IMR-90 (cell line): Measurements from ENCODE around the gene NCS1. TPM values are rescaled to one million over a fixed set of nuclear protein-coding genes. Genes with fewer than 3 reads are reported as not detected.

Experiments used
- ATAC-seq: fragments of 200-7000 bp; cut with Tn5 transposase; 2 replicates; pipeline ENCODE4 v1.9.1; 2020; ENCODE audit warnings: low read depth, mild to moderate bottlenecking, moderate library complexity
- BruUV-seq: library from RNA; stranded (reverse); fragments of 400-500 nt; replicated peaks from 2 replicates; lab custom pipeline; 2021; lab: Mats Ljungman, UMichigan
- CTCF ChIA-PET: fragments of 300-600 bp; formaldehyde crosslinking; extraction: SDS; loops from one replicate; lab custom pipeline; 2021; ENCODE audit warnings: antibody characterized with exemption; lab: Yijun Ruan, JAX
- POLR2A ChIA-PET: fragments of 300-600 bp; sonication (Branson Sonifier 250); formaldehyde crosslinking; loops from one replicate; lab custom pipeline; 2022; ENCODE audit warnings: antibody characterized with exemption; ENCODE audit not compliant: unreplicated experiment; lab: Charles Lee
- DNase-seq: peaks from one replicate; pipeline ENCODE4 v3.0.0; 2013
- H2AFZ ChIP-seq: replicated peaks from 2 replicates; pipeline ENCODE3; 2013; ENCODE audit warnings: low read length, mild to moderate bottlenecking; ENCODE audit not compliant: poor library complexity
- H2AK5ac ChIP-seq: 2 replicates; pipeline ENCODE4 v1.6.1; 2013; ENCODE audit warnings: low read depth, low read length, inconsistent platforms
- H2AK9ac ChIP-seq: replicated peaks from 2 replicates; pipeline ENCODE3; 2013; ENCODE audit warnings: mild to moderate bottlenecking, low read depth, low read length, moderate library complexity; ENCODE audit not compliant: poor library complexity
- H2BK120ac ChIP-seq: 2 replicates; pipeline ENCODE4 v1.6.1; 2013; ENCODE audit warnings: low read depth, low read length, inconsistent platforms
- H2BK15ac ChIP-seq: 3 replicates; pipeline ENCODE4 v1.6.1; 2013; ENCODE audit warnings: low read depth, low read length, inconsistent platforms
- H2BK20ac ChIP-seq: 2 replicates; pipeline ENCODE4 v1.6.1; 2013; ENCODE audit warnings: low read depth, mild to moderate bottlenecking, inconsistent platforms, low read length, moderate library complexity
- H2BK5ac ChIP-seq: 2 replicates; pipeline ENCODE4 v1.6.1; 2013; ENCODE audit warnings: mild to moderate bottlenecking, low read depth, low read length, inconsistent platforms; ENCODE audit not compliant: poor library complexity, severe bottlenecking
- H3K14ac ChIP-seq: replicated peaks from 2 replicates; pipeline ENCODE4 v1.6.1; 2013; ENCODE audit warnings: low read depth, low read length, inconsistent platforms
- H3K18ac ChIP-seq: 2 replicates; pipeline ENCODE4 v1.6.1; 2013; ENCODE audit warnings: low read depth, low read length, control low read depth
- H3K23ac ChIP-seq: 2 replicates; pipeline ENCODE4 v1.6.1; 2013; ENCODE audit warnings: low read depth, low read length, inconsistent platforms
- H3K27ac ChIP-seq: 2 replicates; pipeline ENCODE4 v1.5.1; 2013; ENCODE audit warnings: mild to moderate bottlenecking, control low read depth, low read length; ENCODE audit not compliant: insufficient read depth
- H3K27me3 ChIP-seq: 2 replicates; pipeline ENCODE4 v1.6.1; 2013; ENCODE audit warnings: low read length; ENCODE audit not compliant: control insufficient read depth, insufficient read depth
- H3K36me3 ChIP-seq: 2 replicates; pipeline ENCODE4 v1.6.1; 2013; ENCODE audit warnings: low read length, mixed read lengths; ENCODE audit not compliant: control insufficient read depth, insufficient read depth
- H3K4ac ChIP-seq: 2 replicates; pipeline ENCODE4 v1.6.1; 2013; ENCODE audit warnings: low read depth, low read length, inconsistent platforms
- H3K4me1 ChIP-seq: 2 replicates; pipeline ENCODE4 v1.6.1; 2013; ENCODE audit warnings: low read length, mixed read lengths; ENCODE audit not compliant: control insufficient read depth, insufficient read depth
- H3K4me2 ChIP-seq: 2 replicates; pipeline ENCODE4 v1.6.1; 2013; ENCODE audit warnings: low read depth, mild to moderate bottlenecking, control low read depth, low read length, moderate library complexity
- H3K4me3 ChIP-seq: 2 replicates; pipeline ENCODE4 v1.5.1; 2013; ENCODE audit warnings: low read depth, mild to moderate bottlenecking, control low read depth, low read length, moderate library complexity; ENCODE audit not compliant: insufficient read depth
- H3K56ac ChIP-seq: 2 replicates; pipeline ENCODE4 v1.6.1; 2013; ENCODE audit warnings: low read length, inconsistent platforms; ENCODE audit not compliant: insufficient read depth; ENCODE audit errors: extremely low read depth
- H3K79me1 ChIP-seq, 2 experiments: 2 replicates each; pipeline ENCODE4 v1.6.1; 2013; ENCODE audit warnings: low read length in 2 of 2, inconsistent platforms in 1 of 2, low read depth in 1 of 2
- H3K9ac ChIP-seq: 2 replicates; pipeline ENCODE4 v1.6.1; 2013; ENCODE audit warnings: low read depth, low read length, control low read depth
- H3K9me1 ChIP-seq: 2 replicates; pipeline ENCODE4 v1.6.1; 2013; ENCODE audit warnings: low read length, inconsistent platforms; ENCODE audit not compliant: insufficient read depth
- H3K9me3 ChIP-seq: 2 replicates; pipeline ENCODE4 v1.6.1; 2013; ENCODE audit warnings: low read length; ENCODE audit not compliant: control insufficient read depth, insufficient read depth
- H4K20me1 ChIP-seq: 2 replicates; pipeline ENCODE4 v1.6.1; 2013; ENCODE audit warnings: low read length, inconsistent platforms; ENCODE audit not compliant: insufficient read depth
- H4K5ac ChIP-seq: 2 replicates; pipeline ENCODE4 v1.6.1; 2013; ENCODE audit warnings: mild to moderate bottlenecking, low read depth, low read length, control low read depth
- H4K8ac ChIP-seq, 2 experiments: 2 replicates each; pipeline ENCODE4 v1.6.1; 2013; ENCODE audit warnings: low read depth in 2 of 2, low read length in 2 of 2, control low read depth in 1 of 2, inconsistent platforms in 1 of 2
- H4K91ac ChIP-seq: 2 replicates; pipeline ENCODE4 v1.6.1; 2013; ENCODE audit warnings: low read depth, low read length, inconsistent platforms; ENCODE audit not compliant: insufficient read depth
- BHLHE40 ChIP-seq: fragments of 150-350 bp; IDR thresholded peaks from 2 replicates; pipeline ENCODE4 v1.6.1; 2016; ENCODE audit warnings: mild to moderate bottlenecking, low read depth, low read length
- CEBPB ChIP-seq: IDR thresholded peaks from 2 replicates; pipeline ENCODE4 v1.6.1; 2012; ENCODE audit warnings: low read depth, low read length, improper control_type of control experiment
- CHD1 ChIP-seq: IDR thresholded peaks from 2 replicates; pipeline ENCODE4 v1.6.1; 2012; ENCODE audit warnings: low read depth, low read length, improper control_type of control experiment
- CTCF ChIP-seq: conservative IDR thresholded peaks from 2 replicates; pipeline ENCODE4 v1.5.1; 2012; ENCODE audit warnings: mild to moderate bottlenecking, low read depth, low read length, improper control_type of control experiment
- FOS ChIP-seq: fragments of 150-350 bp; IDR thresholded peaks from 2 replicates; pipeline ENCODE4 v1.6.1; 2016; ENCODE audit warnings: low read depth, low read length
- MAFK ChIP-seq: IDR thresholded peaks from 2 replicates; pipeline ENCODE4 v1.6.1; 2012; ENCODE audit warnings: low read depth, low read length, improper control_type of control experiment
- MAZ ChIP-seq: IDR thresholded peaks from 2 replicates; pipeline ENCODE4 v1.6.1; 2012; ENCODE audit warnings: low read depth, mild to moderate bottlenecking, low read length, improper control_type of control experiment, moderate library complexity, borderline replicate concordance
- MXI1 ChIP-seq: IDR thresholded peaks from 2 replicates; pipeline ENCODE4 v1.6.1; 2012; ENCODE audit warnings: low read depth, mild to moderate bottlenecking, low read length, moderate library complexity, borderline replicate concordance
- NFE2L2 ChIP-seq: fragments of 150-350 bp; IDR thresholded peaks from 2 replicates; pipeline ENCODE4 v1.6.1; 2016; ENCODE audit warnings: low read depth, mild to moderate bottlenecking, low read length
- POLR2A ChIP-seq: IDR thresholded peaks from 2 replicates; pipeline ENCODE4 v1.6.1; 2012; ENCODE audit warnings: mild to moderate bottlenecking, low read depth, low read length
- RAD21 ChIP-seq: IDR thresholded peaks from 2 replicates; pipeline ENCODE4 v1.6.1; 2012; ENCODE audit warnings: low read length, improper control_type of control experiment
- RFX5 ChIP-seq: IDR thresholded peaks from 2 replicates; pipeline ENCODE4 v1.8.0; 2012; ENCODE audit warnings: low read depth, mild to moderate bottlenecking, low read length, moderate library complexity
- SMC3 ChIP-seq: fragments of 150-350 bp; IDR thresholded peaks from 2 replicates; pipeline ENCODE4 v1.6.1; 2016; ENCODE audit warnings: low read depth, mild to moderate bottlenecking, antibody characterized with exemption, low read length, moderate library complexity
- USF2 ChIP-seq: fragments of 150-350 bp; IDR thresholded peaks from 2 replicates; pipeline ENCODE4 v1.6.1; 2017; ENCODE audit warnings: mild to moderate bottlenecking, antibody characterized with exemption, low read length, low read depth
- WGBS, 2 experiments: methylation state at CpG; one replicate each; pipeline versions ENCODE4 v1.1.5 to v1.1.7; 2013; ENCODE audit warnings: missing lambda C conversion rate in 2 of 2; ENCODE audit not compliant: insufficient read length in 1 of 2; ENCODE audit errors: extremely low coverage in 2 of 2; 5-methylcytosine and 5-hydroxymethylcytosine counted together
- dilution Hi-C: fragments of 300-500 bp; cut with HindIII; formaldehyde crosslinking; loops from one replicate; pipeline ENCODE4 v1.14.3; 2018; ENCODE audit warnings: low sequenced_read_pairs; ENCODE audit not compliant: unreplicated experiment
- in situ Hi-C: fragments of 300-500 bp; cut with MboI; formaldehyde crosslinking; loops from 3 replicates; pipeline ENCODE4 v1.14.3; 2019; ENCODE audit warnings: low sequenced_read_pairs, inconsistent platforms, mixed read lengths
- intact Hi-C: fragments of 100-400 bp; cut with micrococcal nuclease; formaldehyde crosslinking; loops from 2 replicates; pipeline ENCODE4 v1.10.0; 2022
- polyA plus RNA-seq, 3 experiments: library from polyadenylated mRNA; depleted of rRNA; stranded (reverse); fragments of >200 nt; gene quantifications; 2 replicates each; pipeline ENCODE4 v1.2.3, GENCODE V29; 2012; ENCODE audit warnings: low replicate concordance in 1 of 3
- total RNA-seq: library from RNA; depleted of rRNA; stranded (reverse); fragments of >200 nt; gene quantifications from 2 replicates; pipeline ENCODE4 v1.2.3, GENCODE V29; 2012
- TF ChIP-seq, protein P1 (sequence below): fragments of 150-350 bp; IDR thresholded peaks from 2 replicates; pipeline ENCODE4 v1.6.1; 2016; ENCODE audit warnings: low read depth, mild to moderate bottlenecking, low read length, moderate library complexity, borderline replicate concordance

The NCS1 gene
- total and polyA plus RNA-seq, 2 of the 4 experiments (the other 2 are of a cell fraction): 41.0 to 60.5 TPM

GRCh38 chr9:130205912-130206311 lies 33.7 kb downstream of the NCS1 start:
- intact Hi-C loops: no loop called here
- no peak overlapping the region for H3K4ac ChIP-seq

More at GRCh38 chr9:130205912-130206311, 33.7 kb downstream of the NCS1 start:
- DNase-seq: no peak
- no peak overlapping the region for H2BK20ac ChIP-seq
- no peak overlapping the region for H3K23ac ChIP-seq
- H2AK5ac ChIP-seq: no peak overlapping the region
- no peak overlapping the region for H4K8ac ChIP-seq
- no peak overlapping the region for H3K4me3 ChIP-seq
- no TSS peak for BruUV-seq
- H3K27ac ChIP-seq: no peak overlapping the region
- no peak overlapping the region for H3K9ac ChIP-seq
- 100% methylated on average over 3 of the region's 5 CpGs; no CpG with 5 or more reads in 1 of the 2 experiments for WGBS, 2 experiments
- ChIA-PET CTCF (interaction anchor here (0.6 kb wide), 3 partner anchors 14 to 23 kb away, joined by 3 to 5 read pairs (median 3); no protein-coding TSS in a partner anchor), POLR2A (no interaction called here)
- no peak for TF ChIP-seq FOS
- no peak for TF ChIP-seq SMC3
- no peak for TF ChIP-seq RAD21
- TF ChIP-seq CEBPB: no peak
- no peak for TF ChIP-seq BHLHE40
- TF ChIP-seq, protein P1, sequence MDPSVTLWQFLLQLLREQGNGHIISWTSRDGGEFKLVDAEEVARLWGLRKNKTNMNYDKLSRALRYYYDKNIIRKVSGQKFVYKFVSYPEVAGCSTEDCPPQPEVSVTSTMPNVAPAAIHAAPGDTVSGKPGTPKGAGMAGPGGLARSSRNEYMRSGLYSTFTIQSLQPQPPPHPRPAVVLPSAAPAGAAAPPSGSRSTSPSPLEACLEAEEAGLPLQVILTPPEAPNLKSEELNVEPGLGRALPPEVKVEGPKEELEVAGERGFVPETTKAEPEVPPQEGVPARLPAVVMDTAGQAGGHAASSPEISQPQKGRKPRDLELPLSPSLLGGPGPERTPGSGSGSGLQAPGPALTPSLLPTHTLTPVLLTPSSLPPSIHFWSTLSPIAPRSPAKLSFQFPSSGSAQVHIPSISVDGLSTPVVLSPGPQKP: no peak
- TF ChIP-seq POLR2A: no peak
- no peak for TF ChIP-seq CHD1
- no peak for TF ChIP-seq MXI1
- TF ChIP-seq CTCF: no peak
- TF ChIP-seq NFE2L2: no peak
- TF ChIP-seq MAZ: no peak
- TF ChIP-seq USF2: no peak
- TF ChIP-seq RFX5: no peak
- TF ChIP-seq MAFK: no peak
- H2AK9ac ChIP-seq: no peak overlapping the region
- H2BK5ac ChIP-seq: no peak overlapping the region
- H3K27me3 ChIP-seq: no peaks in the 10 kb centered on the region
- H3K9me3 ChIP-seq: no peaks in the 10 kb centered on the region
- no peak for ATAC-seq
- in situ Hi-C loops: no loop called here
- H3K56ac ChIP-seq: no peak overlapping the region
- H3K4me1 ChIP-seq: no peaks in the 10 kb centered on the region
- no peak overlapping the region for H3K14ac ChIP-seq
- H4K5ac ChIP-seq: no peak overlapping the region
- no peak overlapping the region for H2BK15ac ChIP-seq
- H3K4me2 ChIP-seq: no peak overlapping the region
- 0 out of 2 replicates have a peak, but pooled peaks cover 6% of the 10 kb centered on the region for H3K9me1 ChIP-seq
- H3K36me3 ChIP-seq: peaks cover 17% of the 10 kb centered on the region
- dilution Hi-C loops: no loop called here
- H2BK120ac ChIP-seq: no peak overlapping the region
- no peak overlapping the region for H4K91ac ChIP-seq
- H3K79me1 ChIP-seq: peaks cover 10 to 66% of the 10 kb centered on the region in 2 experiments
- peaks cover 33% of the 10 kb centered on the region for H4K20me1 ChIP-seq
- H2AFZ ChIP-seq: no peak overlapping the region
- H3K18ac ChIP-seq: no peak overlapping the region
